ENCODE measurements around the gene KATNAL1.
"Not testable (repeated sequence)": the region's sequence is repeated elsewhere in the genome, so short reads cannot be mapped to it uniquely, and the experiment has no call there.

Gene KATNAL1

GRCh38 chr13:30266756-30267155 lies 40.6 kb downstream of the KATNAL1 start:
- Histone ChIP-seq H3K4me3 (ENCODE audit: low read length) (no peak overlapping the region), H3K27ac (ENCODE audit: low read length) (no peak overlapping the region), H3K36me3 (ENCODE audit: control insufficient read depth, insufficient read depth, low read length) (no peaks in the 10 kb centered on the region), H3K9me3 (ENCODE audit: control insufficient read depth, insufficient read depth, low read length) (no peaks in the 10 kb centered on the region), H3K4me1 (ENCODE audit: control insufficient read depth, insufficient read depth, low read length) (no peaks in the 10 kb centered on the region), H3K27me3 (ENCODE audit: control insufficient read depth, insufficient read depth, low read length) (no peaks in the 10 kb centered on the region)
- no peak for DNase-seq (ENCODE audit: low read depth, low spot score)
- WGBS (ENCODE audit: insufficient coverage, insufficient read length), result no CpG with 5 or more reads among the region's 2 CpGs

GRCh38 chr13:30259149-30259733 lies 48.1 kb downstream of the KATNAL1 start:
- not testable (repeated sequence) for H3K27ac ChIP-seq (ENCODE audit: low read length); H3K4me1 ChIP-seq (ENCODE audit: control insufficient read depth, insufficient read depth, low read length); H3K9me3 ChIP-seq (ENCODE audit: control insufficient read depth, insufficient read depth, low read length); DNase-seq (ENCODE audit: low read depth, low spot score); H3K4me3 ChIP-seq (ENCODE audit: low read length); H3K27me3 ChIP-seq (ENCODE audit: control insufficient read depth, insufficient read depth, low read length); H3K36me3 ChIP-seq (ENCODE audit: control insufficient read depth, insufficient read depth, low read length)
- WGBS (ENCODE audit: insufficient coverage, insufficient read length), result no CpG with 5 or more reads among the region's 22 CpGs

- WGBS (ENCODE audit: insufficient coverage, insufficient read length), result no CpG with 5 or more reads among the region's 6 CpGs
- no peak for DNase-seq (ENCODE audit: low read depth, low spot score)
- Histone ChIP-seq H3K4me3 (ENCODE audit: low read length) (no peak overlapping the region), H3K9me3 (ENCODE audit: control insufficient read depth, insufficient read depth, low read length) (no peaks in the 10 kb centered on the region), H3K4me1 (ENCODE audit: control insufficient read depth, insufficient read depth, low read length) (no peaks in the 10 kb centered on the region), H3K36me3 (ENCODE audit: control insufficient read depth, insufficient read depth, low read length) (no peaks in the 10 kb centered on the region), H3K27ac (ENCODE audit: low read length) (no peak overlapping the region), H3K27me3 (ENCODE audit: control insufficient read depth, insufficient read depth, low read length) (no peaks in the 10 kb centered on the region)
Observed at GRCh38 chr13:30257468-30258099, 49.8 kb downstream of the KATNAL1 start.

GRCh38 chr13:30256713-30257467 lies 50.5 kb downstream of the KATNAL1 start:
- no peak for DNase-seq (ENCODE audit: low read depth, low spot score)
- Histone ChIP-seq H3K4me1 (ENCODE audit: control insufficient read depth, insufficient read depth, low read length) (no peaks in the 10 kb centered on the region), H3K36me3 (ENCODE audit: control insufficient read depth, insufficient read depth, low read length) (no peaks in the 10 kb centered on the region), H3K9me3 (ENCODE audit: control insufficient read depth, insufficient read depth, low read length) (no peaks in the 10 kb centered on the region), H3K4me3 (ENCODE audit: low read length) (no peak overlapping the region), H3K27ac (ENCODE audit: low read length) (no peak overlapping the region), H3K27me3 (ENCODE audit: control insufficient read depth, insufficient read depth, low read length) (no peaks in the 10 kb centered on the region)
- WGBS (ENCODE audit: insufficient coverage, insufficient read length), result no CpG with 5 or more reads among the region's 5 CpGs

- Histone ChIP-seq H3K4me3 (ENCODE audit: low read length) (no peak overlapping the region), H3K27ac (ENCODE audit: low read length) (no peak overlapping the region), H3K27me3 (ENCODE audit: control insufficient read depth, insufficient read depth, low read length) (no peaks in the 10 kb centered on the region), H3K36me3 (ENCODE audit: control insufficient read depth, insufficient read depth, low read length) (no peaks in the 10 kb centered on the region), H3K9me3 (ENCODE audit: control insufficient read depth, insufficient read depth, low read length) (no peaks in the 10 kb centered on the region), H3K4me1 (ENCODE audit: control insufficient read depth, insufficient read depth, low read length) (no peaks in the 10 kb centered on the region)
- DNase-seq (ENCODE audit: low read depth, low spot score), result no peak
- WGBS (ENCODE audit: insufficient coverage, insufficient read length), result no CpG with 5 or more reads among the region's 1 CpG
Observed at GRCh38 chr13:30255696-30256095, 51.7 kb downstream of the KATNAL1 start.

- DNase-seq (ENCODE audit: low read depth, low spot score), result no peak
- no peak overlapping the region for H3K4me3 ChIP-seq (ENCODE audit: low read length)
- H3K27ac ChIP-seq (ENCODE audit: low read length), result no peak overlapping the region
- H3K9me3 ChIP-seq (ENCODE audit: control insufficient read depth, insufficient read depth, low read length), result no peaks in the 10 kb centered on the region
- no peaks in the 10 kb centered on the region for H3K27me3 ChIP-seq (ENCODE audit: control insufficient read depth, insufficient read depth, low read length)
- no peaks in the 10 kb centered on the region for H3K4me1 ChIP-seq (ENCODE audit: control insufficient read depth, insufficient read depth, low read length)
- no peaks in the 10 kb centered on the region for H3K36me3 ChIP-seq (ENCODE audit: control insufficient read depth, insufficient read depth, low read length)
- WGBS (ENCODE audit: insufficient coverage, insufficient read length), result no CpG with 5 or more reads among the region's 7 CpGs
Observed at GRCh38 chr13:30253830-30254229, 53.5 kb downstream of the KATNAL1 start.

- Histone ChIP-seq H3K4me3 (ENCODE audit: low read length) (no peak overlapping the region), H3K27me3 (ENCODE audit: control insufficient read depth, insufficient read depth, low read length) (no peaks in the 10 kb centered on the region), H3K27ac (ENCODE audit: low read length) (no peak overlapping the region), H3K36me3 (ENCODE audit: control insufficient read depth, insufficient read depth, low read length) (no peaks in the 10 kb centered on the region), H3K4me1 (ENCODE audit: control insufficient read depth, insufficient read depth, low read length) (no peaks in the 10 kb centered on the region), H3K9me3 (ENCODE audit: control insufficient read depth, insufficient read depth, low read length) (no peaks in the 10 kb centered on the region)
- DNase-seq (ENCODE audit: low read depth, low spot score), result no peak
- no CpG with 5 or more reads among the region's 2 CpGs for WGBS (ENCODE audit: insufficient coverage, insufficient read length)
Observed at GRCh38 chr13:30247406-30247805, 59.9 kb downstream of the KATNAL1 start.

GRCh38 chr13:30241532-30241931 lies 65.8 kb downstream of the KATNAL1 start:
- H3K4me3 ChIP-seq (ENCODE audit: low read length), result no peak overlapping the region
- no peaks in the 10 kb centered on the region for H3K9me3 ChIP-seq (ENCODE audit: control insufficient read depth, insufficient read depth, low read length)
- WGBS (ENCODE audit: insufficient coverage, insufficient read length), result no CpG with 5 or more reads among the region's 2 CpGs
- no peak for DNase-seq (ENCODE audit: low read depth, low spot score)
- no peaks in the 10 kb centered on the region for H3K36me3 ChIP-seq (ENCODE audit: control insufficient read depth, insufficient read depth, low read length)
- no peak overlapping the region for H3K27ac ChIP-seq (ENCODE audit: low read length)
- H3K27me3 ChIP-seq (ENCODE audit: control insufficient read depth, insufficient read depth, low read length), result no peaks in the 10 kb centered on the region
- no peaks in the 10 kb centered on the region for H3K4me1 ChIP-seq (ENCODE audit: control insufficient read depth, insufficient read depth, low read length)

- H3K27me3 ChIP-seq (ENCODE audit: control insufficient read depth, insufficient read depth, low read length), result no peaks in the 10 kb centered on the region
- no peaks in the 10 kb centered on the region for H3K36me3 ChIP-seq (ENCODE audit: control insufficient read depth, insufficient read depth, low read length)
- H3K27ac ChIP-seq (ENCODE audit: low read length), result no peak overlapping the region
- no peak overlapping the region for H3K4me3 ChIP-seq (ENCODE audit: low read length)
- no peaks in the 10 kb centered on the region for H3K9me3 ChIP-seq (ENCODE audit: control insufficient read depth, insufficient read depth, low read length)
- no CpG with 5 or more reads among the region's 2 CpGs for WGBS (ENCODE audit: insufficient coverage, insufficient read length)
- no peaks in the 10 kb centered on the region for H3K4me1 ChIP-seq (ENCODE audit: control insufficient read depth, insufficient read depth, low read length)
- no peak for DNase-seq (ENCODE audit: low read depth, low spot score)
Observed at GRCh38 chr13:30240608-30241007, 66.7 kb downstream of the KATNAL1 start.

GRCh38 chr13:30235216-30235615 lies 72.1 kb downstream of the KATNAL1 start:
- WGBS (ENCODE audit: insufficient coverage, insufficient read length), result no CpG with 5 or more reads among the region's 1 CpG
- no peak for DNase-seq (ENCODE audit: low read depth, low spot score)
- no peaks in the 10 kb centered on the region for H3K9me3 ChIP-seq (ENCODE audit: control insufficient read depth, insufficient read depth, low read length)
- H3K4me3 ChIP-seq (ENCODE audit: low read length), result no peak overlapping the region
- no peaks in the 10 kb centered on the region for H3K27me3 ChIP-seq (ENCODE audit: control insufficient read depth, insufficient read depth, low read length)
- no peaks in the 10 kb centered on the region for H3K36me3 ChIP-seq (ENCODE audit: control insufficient read depth, insufficient read depth, low read length)
- no peaks in the 10 kb centered on the region for H3K4me1 ChIP-seq (ENCODE audit: control insufficient read depth, insufficient read depth, low read length)
- no peak overlapping the region for H3K27ac ChIP-seq (ENCODE audit: low read length)

Data from iPS DF 6.9 (cell line).